HepG2 (cell line): Measurements from ENCODE around the gene AGBL1. TPM values are rescaled to one million over a fixed set of nuclear protein-coding genes. Genes with fewer than 3 reads are reported as not detected.

Experiments
- ATAC-seq: fragments of 200-7000 bp; cut with Tn5 transposase; 3 replicates; pipeline ENCODE4 v1.9.1; 2020; ENCODE audit warnings: mild to moderate bottlenecking, moderate library complexity
- BruUV-seq: library from RNA; stranded (reverse); fragments of 400-500 nt; replicated peaks from 2 replicates; lab custom pipeline; 2021; lab: Mats Ljungman, UMichigan
- CTCF ChIA-PET: fragments of 300-600 bp; formaldehyde crosslinking; extraction: SDS; loops from one replicate; lab custom pipeline; 2021; ENCODE audit warnings: low total read pairs, inconsistent platforms, low intra/inter-chr PET ratio; lab: Yijun Ruan, JAX
- POLR2A ChIA-PET: fragments of 350-600 bp; sonication (Branson Sonifier 250); formaldehyde crosslinking; loops from one replicate; lab custom pipeline; 2020; ENCODE audit warnings: antibody characterized with exemption, inconsistent platforms; lab: Yijun Ruan, JAX
- DNase-seq: peaks from one replicate; pipeline ENCODE4 v3.0.0-alpha.2; 2015; ENCODE audit warnings: low spot score
- FAIRE-seq: peaks from 3 replicates; lab custom pipeline; 2011; peaks lifted over from hg19 to GRCh38; lab: Jason Lieb, UNC
- H2AFZ ChIP-seq: one replicate; pipeline ENCODE4 v1.6.1; 2011; ENCODE audit warnings: low read length, inconsistent platforms
- H3K27ac ChIP-seq: fragments of 300-600 bp; 3 replicates; pipeline ENCODE4 v1.8.0; 2011; ENCODE audit warnings: mixed run types, mild to moderate bottlenecking, mixed read lengths, low read length, inconsistent platforms; ENCODE audit not compliant: insufficient read depth; ENCODE audit errors: extremely low read length
- H3K27me3 ChIP-seq, 2 experiments: fragments of 200-600 bp in 1 of 2; 2 replicates in 1 of 2; 3 replicates in 1 of 2; pipeline versions ENCODE4 v1.6.0 to v1.8.0; 2011; ENCODE audit warnings: low read length in 2 of 2, mild to moderate bottlenecking in 2 of 2, moderate library complexity in 2 of 2, inconsistent platforms in 1 of 2; ENCODE audit not compliant: insufficient read depth in 2 of 2, control insufficient read depth in 1 of 2
- H3K36me3 ChIP-seq, 2 experiments: fragments of 200-600 bp in 1 of 2; replicated peaks in 1 of 2; 2 replicates in 1 of 2; 3 replicates in 1 of 2; pipeline versions ENCODE4 v1.5.1 to v1.8.0; 2011; ENCODE audit warnings: low read length in 2 of 2, inconsistent platforms in 1 of 2; ENCODE audit not compliant: insufficient read depth in 2 of 2, control insufficient read depth in 1 of 2
- H3K4me1 ChIP-seq: 2 replicates; pipeline ENCODE4 v1.5.1; 2012; ENCODE audit warnings: low read length, inconsistent platforms; ENCODE audit not compliant: insufficient read depth
- H3K4me2 ChIP-seq: 2 replicates; pipeline ENCODE4 v1.6.0; 2011; ENCODE audit warnings: low read depth, low read length, inconsistent platforms
- H3K4me3 ChIP-seq, 3 experiments: fragments of 200-600 bp in 1 of 3; sonication (generic), shearing (Covaris generic) in 1 of 3; replicated peaks in 1 of 3; 2 replicates each; pipeline ENCODE4 v1.5.1; 2011 to 2016; ENCODE audit warnings: low read length in 3 of 3, inconsistent platforms in 2 of 3, low read depth in 2 of 3, mild to moderate bottlenecking in 2 of 3, control low read depth in 1 of 3, mixed read lengths in 1 of 3; ENCODE audit not compliant: insufficient read depth in 1 of 3
- H3K79me2 ChIP-seq: one replicate; pipeline ENCODE4 v1.6.1; 2011; ENCODE audit warnings: low read length, inconsistent platforms; ENCODE audit not compliant: insufficient read depth
- H3K9ac ChIP-seq: 2 replicates; pipeline ENCODE4 v1.6.0; 2011; ENCODE audit warnings: mild to moderate bottlenecking, low read depth, low read length, inconsistent platforms; ENCODE audit not compliant: insufficient read depth
- H3K9me3 ChIP-seq: 2 replicates; pipeline ENCODE4 v1.5.1; 2012; ENCODE audit warnings: mild to moderate bottlenecking, low read length
- H4K20me1 ChIP-seq: 2 replicates; pipeline ENCODE4 v1.6.0; 2011; ENCODE audit warnings: inconsistent platforms, mild to moderate bottlenecking, low read length, moderate library complexity; ENCODE audit not compliant: insufficient read depth
- KLF13 ChIP-seq: sonication (generic); formaldehyde crosslinking; IDR thresholded peaks from 2 replicates; pipeline ENCODE4 v1.4.0; 2020; ENCODE audit warnings: mild to moderate bottlenecking, missing genetic modification reagents
- RFX3 ChIP-seq: IDR thresholded peaks from 2 replicates; pipeline ENCODE4 v1.6.1; 2016; ENCODE audit warnings: missing biosample characterization, missing genetic modification reagents
- ZHX2 ChIP-seq, 2 experiments: sonication (generic) in 1 of 2; formaldehyde crosslinking in 1 of 2; IDR thresholded peaks; 2 replicates each; pipeline versions ENCODE4 v1.6.1 to v1.9.0; 2014 to 2022; ENCODE audit warnings: antibody characterized with exemption in 1 of 2, borderline replicate concordance in 1 of 2, inconsistent platforms in 1 of 2, low read depth in 1 of 2, missing genetic modification reagents in 1 of 2
- ZNF230 ChIP-seq: sonication (generic); formaldehyde crosslinking; IDR thresholded peaks from 2 replicates; pipeline ENCODE4 v1.4.0; 2020; ENCODE audit warnings: mild to moderate bottlenecking, missing genetic modification reagents
- ZUFSP ChIP-seq: sonication (generic); formaldehyde crosslinking; IDR thresholded peaks from 2 replicates; pipeline ENCODE4 v1.9.0; 2021; ENCODE audit warnings: missing genetic modification reagents, mild to moderate bottlenecking, borderline replicate concordance
- WGBS: methylation state at CpG from one replicate; pipeline ENCODE4 v1.1.6; 2017; ENCODE audit warnings: low lambda C conversion rate; 5-methylcytosine and 5-hydroxymethylcytosine counted together
- in situ Hi-C: cut with HindIII; loops from 2 replicates; pipeline ENCODE4 v1.10.0; 2017; ENCODE audit warnings: low pct_unique_long_range_greater_than_20kb; ENCODE audit not compliant: extremely low pct_ligation_motif_present
- intact Hi-C: fragments of 100-400 bp; cut with micrococcal nuclease; formaldehyde crosslinking; loops from one replicate; pipeline ENCODE4 v1.10.0; 2022; ENCODE audit not compliant: unreplicated experiment
- polyA plus RNA-seq, 8 experiments: library from polyadenylated mRNA; depleted of rRNA in 3 of 8; stranded (reverse) in 7 of 8; unstranded in 1 of 8; fragments of >200 nt; fragmentation: Illumina TruSeq in 4 of 8; extraction: Trizol in 4 of 8; gene quantifications; 2 replicates each; pipeline versions ENCODE4 v1.2.1 to v1.2.3, GENCODE V29; 2011 to 2016; ENCODE audit warnings: low read depth in 4 of 8, missing spikeins in 1 of 8, mixed read lengths in 1 of 8; ENCODE audit not compliant: insufficient read depth in 1 of 8
- total RNA-seq, 5 experiments: library from RNA; depleted of rRNA; stranded (reverse); fragments of >200 nt; fragmentation: Illumina TruSeq; extraction: Trizol; gene quantifications; 2 replicates each; pipeline ENCODE4 v1.2.3, GENCODE V29; 2016; ENCODE audit warnings: low read depth in 1 of 5

AGBL1 gene
- total and polyA plus RNA-seq, 2 of the 13 experiments (the other 11 are each of a cell fraction or from before 2014, with no cell fraction given) = 0.01 TPM; not detected in 1

GRCh38 chr15:86433983-86434382 lies 354.3 kb downstream of the AGBL1 start:
- peaks cover 56% of the 10 kb centered on the region for H3K9me3 ChIP-seq
- no peak overlapping the region for H3K4me2 ChIP-seq
- no peaks in the 10 kb centered on the region for H3K4me1 ChIP-seq
- ChIA-PET POLR2A (no interaction called here), CTCF (no interaction called here)
- 1% methylated on average over 4 of the region's 4 CpGs for WGBS
- intact Hi-C loops = no loop called here
- DNase-seq (no peak), ATAC-seq (no peak), FAIRE-seq (no peak)
- no peaks in the 10 kb centered on the region for H3K27me3 ChIP-seq
- no peaks in the 10 kb centered on the region for H4K20me1 ChIP-seq
- H3K79me2 ChIP-seq = no peaks in the 10 kb centered on the region
- in situ Hi-C loops = no loop called here
- H3K36me3 ChIP-seq = no peaks in the 10 kb centered on the region
- H3K27ac ChIP-seq = no peak overlapping the region
- no peak overlapping the region for H3K9ac ChIP-seq
- no peak overlapping the region for H3K4me3 ChIP-seq
- no TSS peak for BruUV-seq
- TF ChIP-seq ZHX2 (IDR thresholded peaks at IDR 0.05; ENCODE audit: low read depth) (no peak), ZHX2 (CRISPR knock-in tag; IDR thresholded peaks at IDR 0.05; ENCODE audit: borderline replicate concordance) (no peak), ZUFSP (CRISPR knock-in tag) (no peak), ZNF230 (no peak), RFX3 (CRISPR knock-in tag) (no peak), KLF13 (CRISPR knock-in tag) (no peak)
- H2AFZ ChIP-seq = no peak overlapping the region
